Hepatic stellate cell (primary cell): ENCODE data around the gene ANKRD34A.
A peak's percentile ranks its signal among the peaks of the same experiment; 100 is the strongest.
"Not testable (repeated sequence)": the region's sequence is repeated elsewhere in the genome, so short reads cannot be mapped to it uniquely, and the experiment has no call there.

Source experiments
- DNase-seq: peaks from one replicate; pipeline ENCODE4 v3.0.0; 2011; ENCODE audit warnings: low spot score

ANKRD34A gene

DNA sequence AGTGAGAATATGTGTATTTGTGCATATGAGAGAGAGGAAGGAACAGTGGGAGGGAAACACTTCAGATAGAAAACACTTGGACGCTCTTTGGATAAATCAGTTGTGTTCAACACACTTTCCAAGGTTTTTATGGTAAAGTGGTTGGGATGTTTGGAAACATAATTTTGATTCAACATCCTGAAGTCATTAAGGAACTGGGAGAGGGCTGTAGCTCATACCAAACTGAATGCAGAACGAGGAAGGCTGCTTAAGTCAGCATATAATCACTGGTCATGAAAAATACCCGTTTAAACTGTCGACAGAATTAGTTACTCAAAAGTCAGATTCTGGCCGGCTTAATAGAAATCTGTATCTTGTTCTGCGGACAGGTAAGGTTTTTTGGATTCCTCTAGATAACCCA lies 21.5 kb downstream of the ANKRD34A start:
- DNase-seq, result no peak

DNA sequence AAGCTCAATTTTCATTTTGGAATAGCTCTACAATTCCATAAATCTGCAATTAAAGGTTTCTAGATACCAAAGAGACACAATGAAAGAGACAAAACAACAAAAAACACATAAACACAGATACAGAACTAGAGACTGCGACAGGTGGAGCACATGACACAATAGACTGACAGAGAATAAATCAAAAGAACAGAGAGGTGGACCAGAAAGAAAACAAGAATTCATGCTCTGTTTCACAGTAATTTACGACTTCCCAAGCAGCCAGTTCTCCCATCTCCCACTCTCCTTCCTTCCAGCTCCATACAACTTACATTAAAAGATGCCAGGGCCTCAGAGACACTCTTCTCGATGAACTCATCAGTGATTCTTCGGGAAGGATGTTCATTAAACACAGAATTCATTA lies 22.0 kb downstream of the ANKRD34A start:
- no peak for DNase-seq

DNA sequence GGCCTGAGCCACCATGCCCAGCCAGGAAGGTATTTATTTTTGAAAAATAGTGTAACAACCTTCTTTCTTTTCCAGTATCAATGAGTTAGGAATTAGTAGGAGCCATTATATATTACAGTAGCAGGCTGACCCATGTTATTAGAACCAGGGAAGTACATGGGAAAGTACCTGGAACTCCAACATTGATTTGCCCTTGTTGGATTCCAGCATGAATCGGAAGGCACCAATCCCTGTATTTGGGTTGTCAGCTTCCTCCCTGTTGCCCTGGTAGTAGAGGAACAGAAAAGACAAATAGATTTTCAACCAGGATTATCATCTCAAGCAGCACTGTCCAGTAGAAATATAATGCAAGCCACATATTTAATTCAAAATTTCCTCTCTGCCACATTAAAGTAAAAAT lies 26.9 kb downstream of the ANKRD34A start:
- DNase-seq, result no peak

DNA sequence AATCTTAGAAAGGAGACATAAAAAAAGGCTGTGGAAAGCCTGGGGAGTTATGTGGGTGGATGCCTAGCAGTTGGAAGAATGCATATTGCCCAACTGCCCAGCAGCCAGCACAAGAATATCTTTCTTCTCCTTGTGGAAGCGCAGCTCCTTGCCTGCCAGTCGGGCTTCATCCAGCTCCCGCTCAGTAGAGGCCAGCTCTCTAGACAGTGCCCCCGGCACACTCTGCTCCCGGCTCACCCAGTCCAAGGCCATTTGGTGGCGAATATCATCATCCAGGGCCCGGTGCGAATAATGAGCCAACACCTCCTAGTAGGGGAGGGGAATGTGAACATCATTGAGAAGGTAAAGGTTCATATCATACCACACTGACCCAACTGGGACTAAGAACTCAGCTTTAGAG lies 28.1 kb downstream of the ANKRD34A start:
- DNase-seq, result no peak

DNA sequence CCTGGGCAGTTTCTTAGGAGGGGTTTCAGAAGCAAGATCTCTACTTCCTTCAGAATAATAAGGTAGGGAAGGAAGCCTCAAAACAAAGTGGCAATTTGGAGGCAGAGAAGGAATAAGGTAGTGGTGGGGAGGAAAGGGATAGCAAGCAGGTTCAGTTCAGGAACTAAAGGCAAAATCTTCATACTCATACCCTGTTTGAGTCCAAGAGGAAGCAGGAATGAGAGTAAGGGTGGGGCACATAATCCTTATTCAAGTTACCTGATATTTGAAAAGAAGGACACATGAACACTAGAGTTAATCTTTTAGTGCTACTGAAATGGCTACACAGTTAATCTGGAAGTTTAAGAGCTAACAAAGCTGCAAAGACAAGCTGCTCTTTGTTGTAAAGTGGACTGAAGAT lies 28.7 kb downstream of the ANKRD34A start:
- DNase-seq, result no peak

DNA sequence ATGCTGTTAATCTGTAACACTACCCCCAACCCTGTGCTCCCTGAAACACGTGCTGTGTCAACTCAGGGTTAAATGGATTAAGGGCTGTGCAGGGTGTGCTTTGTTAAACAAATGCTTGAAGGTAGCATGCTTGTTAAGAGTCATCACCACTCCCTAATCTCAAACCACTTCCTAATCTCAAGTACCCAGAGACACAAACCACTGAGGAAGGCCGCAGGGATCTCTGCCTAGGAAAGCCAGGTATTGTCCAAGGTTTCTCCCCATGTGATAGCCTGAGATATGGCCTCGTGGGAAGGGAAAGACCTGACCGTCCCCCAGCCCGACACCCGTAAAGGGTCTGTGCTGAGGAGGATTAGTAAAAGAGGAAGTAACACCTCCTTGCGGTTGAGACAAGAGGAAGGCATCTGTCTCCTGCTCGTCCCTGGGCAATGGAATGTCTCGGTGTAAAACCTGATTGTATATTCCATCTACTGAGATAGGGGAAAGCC lies 31.8 kb downstream of the ANKRD34A start:
- not testable (repeated sequence) for DNase-seq

DNA sequence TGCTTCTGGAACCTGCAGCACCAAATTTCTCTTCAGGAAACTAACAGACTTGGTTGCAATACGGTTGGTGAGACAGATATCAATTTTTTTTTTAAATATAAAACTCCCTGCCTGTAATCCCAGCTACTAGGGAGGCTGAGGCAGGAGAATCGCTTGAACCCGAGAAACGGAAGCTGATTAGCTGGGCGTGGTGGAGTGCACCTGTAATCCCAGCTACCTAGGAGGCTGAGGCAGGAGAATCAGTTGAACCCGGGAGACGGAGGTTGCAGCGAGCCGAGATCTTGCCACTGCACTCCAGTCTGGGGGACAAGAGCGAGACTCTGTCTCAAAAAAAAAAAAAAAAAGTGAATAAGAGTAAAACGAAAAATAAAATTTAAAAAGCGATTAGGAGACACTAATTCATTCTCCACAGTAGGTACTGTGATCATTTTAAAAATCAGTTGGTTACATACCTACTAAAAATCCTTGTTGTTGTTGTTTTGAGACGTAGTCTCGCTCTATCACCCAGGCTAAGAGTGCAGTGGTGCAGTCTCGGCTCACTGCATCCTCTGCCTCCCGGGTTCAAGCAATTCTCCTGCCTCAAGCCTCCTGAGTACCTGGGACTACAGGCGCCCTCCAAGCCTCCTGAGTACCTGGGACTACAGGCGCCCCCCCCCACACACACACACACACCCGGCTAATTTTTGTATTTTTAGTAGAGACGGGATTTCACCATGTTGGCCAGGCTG lies 36.3 kb downstream of the ANKRD34A start:
- DNase-seq, result no peak

DNA sequence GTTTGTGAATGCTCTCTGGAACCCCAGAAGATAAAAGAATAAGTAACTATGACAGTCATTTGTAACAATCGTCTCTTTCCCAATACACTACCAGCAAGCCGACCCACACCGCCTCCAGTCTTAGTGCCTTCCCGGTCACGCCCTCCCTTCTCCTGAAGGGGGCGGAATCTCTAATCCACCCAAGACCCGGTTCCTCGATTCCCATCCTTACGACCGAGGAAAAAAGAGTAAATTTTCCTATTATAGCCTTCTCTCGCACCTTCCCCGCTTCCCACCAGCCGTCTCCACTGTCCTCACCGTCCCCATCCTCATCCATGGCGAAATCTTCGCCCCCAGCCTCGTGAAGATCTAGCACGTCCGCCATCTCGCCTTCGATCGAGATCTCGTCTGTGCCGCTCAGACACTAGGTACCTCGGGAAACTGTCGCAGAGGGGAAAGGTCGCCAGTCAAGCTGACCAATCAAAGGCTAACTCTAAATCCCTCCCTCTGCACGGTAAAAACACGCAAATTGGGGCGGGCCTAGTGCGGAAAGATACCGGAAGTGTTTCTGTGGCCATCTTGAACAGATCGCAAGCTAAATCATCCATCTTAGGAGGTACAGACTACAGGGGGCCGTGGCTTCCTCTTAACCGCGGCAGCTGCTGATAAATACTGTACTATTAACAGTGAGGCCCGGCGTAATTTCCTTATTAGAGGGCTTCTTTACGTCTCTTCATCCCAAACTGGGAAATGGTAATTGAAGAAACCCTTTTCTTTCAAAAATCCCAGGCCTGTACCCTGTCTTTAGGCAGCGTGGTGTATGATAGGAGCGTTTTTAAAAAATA lies 37.1 kb downstream of the ANKRD34A start, which contains the start of gene RBM8A:
Gene RBM8A (minus strand): TSS at position 422 of the 824 bp plus-strand sequence. CDS start 58 bp downstream, at position 364.
- DNase-seq, result peak; percentile 88

DNA sequence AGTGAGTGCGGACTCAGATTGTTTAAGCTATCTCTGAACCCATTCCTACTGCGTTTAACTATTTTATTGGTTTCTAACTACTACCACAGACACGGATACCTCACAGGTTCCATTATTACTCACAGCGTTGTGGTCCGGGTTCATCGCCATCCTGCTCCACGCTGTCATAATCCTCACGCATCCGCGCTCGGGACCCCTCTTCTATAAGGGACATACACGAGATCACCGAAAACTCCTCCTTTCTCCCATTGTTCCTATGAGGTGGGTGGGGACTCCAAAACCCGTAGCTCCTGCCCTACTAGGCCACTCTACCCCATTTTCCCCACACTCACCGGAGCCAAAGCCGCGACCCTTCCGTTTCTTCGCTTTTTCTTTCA lies 37.7 kb downstream of the ANKRD34A start:
- no peak for DNase-seq

DNA sequence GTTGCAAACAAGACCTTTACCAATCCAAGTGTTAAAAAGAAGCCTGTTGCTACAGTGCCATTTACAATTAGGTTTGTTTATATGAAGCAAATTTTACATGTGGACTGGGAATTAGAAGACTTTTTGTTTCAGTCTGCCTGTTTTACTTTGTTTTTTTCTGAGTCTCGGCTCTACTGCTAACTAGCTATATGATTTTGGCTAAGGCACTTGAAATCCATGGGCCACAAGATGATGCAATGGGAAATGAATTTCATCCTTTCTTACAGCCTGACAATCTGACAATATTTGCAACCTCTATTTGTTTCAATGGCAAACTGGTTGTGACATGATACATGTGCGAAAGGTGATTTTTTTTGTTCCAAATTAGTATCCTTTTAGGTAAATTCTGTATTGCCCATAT lies 42.1 kb downstream of the ANKRD34A start:
- DNase-seq, result no peak

DNA sequence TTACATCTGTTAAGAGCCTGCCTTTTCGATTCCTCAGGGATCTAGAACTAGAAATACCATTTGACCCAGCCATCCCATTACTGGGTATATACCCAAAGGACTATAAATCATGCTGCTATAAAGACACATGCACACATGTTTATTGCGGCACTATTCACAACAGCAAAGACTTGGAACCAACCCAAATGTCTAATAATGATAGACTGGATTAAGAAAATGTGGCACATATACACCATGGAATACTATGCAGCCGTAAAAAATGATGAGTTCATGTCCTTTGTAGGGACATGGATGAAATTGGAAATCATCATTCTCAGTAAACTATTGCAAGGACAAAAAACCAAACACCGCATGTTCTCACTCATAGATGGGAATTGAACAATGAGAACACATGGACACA lies 44.1 kb downstream of the ANKRD34A start:
- not testable (repeated sequence) for DNase-seq

DNA sequence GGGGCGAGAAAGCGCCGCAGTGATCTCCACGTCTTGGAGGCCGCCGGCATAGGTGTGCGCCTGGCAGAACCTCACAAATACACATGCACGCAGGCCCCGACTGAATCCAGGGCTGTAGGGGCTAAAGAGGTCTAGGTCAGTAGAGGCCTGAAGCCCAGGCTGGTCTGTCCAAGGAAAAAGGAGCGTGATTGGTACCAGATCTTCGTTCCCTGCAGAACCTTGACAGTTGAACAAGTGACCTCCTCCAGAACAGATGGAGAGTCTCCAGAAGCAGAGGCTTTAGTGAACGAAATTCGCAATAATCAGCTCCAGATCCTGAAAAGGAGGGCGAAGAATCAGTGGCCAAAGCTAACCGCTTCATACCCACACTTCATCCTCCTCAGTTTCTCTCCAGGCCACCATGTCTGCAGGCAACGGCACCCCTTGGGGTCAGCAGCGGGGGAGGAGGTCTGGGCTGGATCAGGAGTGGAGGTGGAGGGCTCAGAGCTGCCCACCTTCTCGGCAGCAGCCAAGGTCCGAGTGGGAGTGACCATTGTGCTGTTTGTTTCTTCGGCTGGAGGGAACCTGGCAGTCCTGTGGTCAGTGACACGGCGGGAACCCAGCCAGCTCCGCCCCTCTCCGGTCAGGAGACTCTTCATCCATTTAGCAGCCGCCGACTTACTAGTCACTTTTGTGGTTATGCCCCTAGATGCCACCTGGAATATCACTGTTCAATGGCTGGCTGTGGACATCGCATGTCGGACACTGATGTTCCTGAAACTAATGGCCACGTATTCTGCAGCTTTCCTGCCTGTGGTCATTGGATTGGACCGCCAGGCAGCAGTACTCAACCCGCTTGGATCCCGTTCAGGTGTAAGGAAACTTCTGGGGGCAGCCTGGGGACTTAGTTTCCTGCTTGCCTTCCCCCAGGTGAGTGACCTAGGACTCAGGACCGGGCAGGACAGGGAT lies 45.1 kb downstream of the ANKRD34A start:
- DNase-seq, result peak; percentile 47

DNA sequence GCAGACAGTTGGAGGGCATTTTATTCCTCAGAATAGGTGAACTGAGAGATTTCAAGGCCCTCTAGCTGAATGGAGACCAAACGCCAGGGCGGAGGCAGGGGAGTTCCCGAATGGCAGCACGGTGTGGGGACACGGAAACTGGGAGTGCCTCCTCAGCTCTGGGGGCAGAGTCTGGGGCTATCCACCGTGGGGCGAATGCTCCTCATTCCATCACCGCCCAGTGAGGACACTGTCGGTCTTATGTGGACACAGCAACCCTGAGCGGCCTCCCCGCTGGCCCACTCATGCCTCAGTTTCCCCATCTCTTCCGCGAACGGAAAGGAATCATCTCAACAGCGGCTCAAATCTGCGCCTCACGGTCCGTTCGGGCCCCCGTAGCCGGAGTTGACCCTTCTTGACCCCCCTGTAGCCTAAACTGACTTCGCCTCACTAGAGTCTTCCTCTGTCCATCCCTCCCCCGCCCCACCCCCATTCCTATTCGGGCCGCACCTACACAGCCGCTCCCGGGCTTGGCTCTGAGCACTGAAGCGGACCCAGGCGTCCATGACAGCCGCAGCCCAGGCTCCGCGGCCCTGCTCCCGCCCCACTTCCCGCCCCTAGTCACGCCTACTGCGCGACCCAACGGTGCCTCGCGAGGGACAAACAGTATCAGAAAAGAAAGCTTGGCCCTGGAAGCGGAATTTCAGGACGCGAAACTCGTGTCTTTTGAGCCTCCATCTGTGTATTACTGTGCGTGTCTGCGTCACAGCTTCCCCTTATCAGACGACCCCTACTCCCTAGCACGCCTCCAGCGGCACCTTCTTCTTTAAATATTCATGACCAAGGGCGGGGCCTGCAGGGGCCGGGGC lies 46.0 kb downstream of the ANKRD34A start, which contains the start of gene PEX11B:
Gene PEX11B (minus strand): TSS at position 574 of the 848 bp plus-strand sequence. CDS start 29 bp downstream, at position 545.
- DNase-seq, result peak; percentile 82

DNA sequence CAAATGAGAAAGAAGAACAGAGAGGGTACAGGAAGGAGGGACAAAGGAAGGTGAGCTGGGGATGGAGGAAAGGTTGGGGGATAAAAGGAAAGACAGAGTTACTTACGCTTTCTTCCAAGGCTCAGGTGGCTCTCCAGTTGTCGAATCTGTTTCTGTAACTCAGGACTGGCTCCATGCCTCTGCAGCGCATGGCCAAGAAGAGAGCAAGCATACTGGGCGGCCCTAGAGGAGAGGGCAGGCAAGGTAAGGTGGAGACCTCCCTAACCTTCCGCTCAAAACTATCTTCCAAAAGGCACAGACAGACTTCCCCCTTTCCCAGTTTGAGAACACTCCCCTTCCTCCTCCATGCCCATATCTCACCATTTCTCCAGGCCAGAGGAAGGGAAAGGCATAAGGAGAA lies 46.8 kb downstream of the ANKRD34A start:
- no peak for DNase-seq

DNA sequence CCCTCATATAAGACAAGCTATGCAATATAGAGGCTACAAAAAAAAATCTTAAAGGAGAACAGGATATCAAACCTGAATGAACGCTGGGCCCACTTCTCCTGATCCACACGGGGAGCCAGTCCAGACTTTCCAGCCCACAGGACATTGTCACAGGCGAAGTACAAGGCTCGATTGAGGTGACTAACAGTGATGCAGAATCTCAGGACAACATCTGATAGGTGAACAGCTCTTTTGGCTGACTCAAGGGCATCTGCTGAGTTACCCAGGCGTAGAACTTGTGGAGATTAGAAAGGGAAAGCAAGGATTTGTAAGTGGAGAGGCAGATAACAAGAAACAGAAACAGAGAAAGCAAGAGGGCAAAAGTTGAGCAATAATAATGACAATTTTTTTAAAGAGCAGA lies 47.6 kb downstream of the ANKRD34A start:
- DNase-seq, result no peak

DNA sequence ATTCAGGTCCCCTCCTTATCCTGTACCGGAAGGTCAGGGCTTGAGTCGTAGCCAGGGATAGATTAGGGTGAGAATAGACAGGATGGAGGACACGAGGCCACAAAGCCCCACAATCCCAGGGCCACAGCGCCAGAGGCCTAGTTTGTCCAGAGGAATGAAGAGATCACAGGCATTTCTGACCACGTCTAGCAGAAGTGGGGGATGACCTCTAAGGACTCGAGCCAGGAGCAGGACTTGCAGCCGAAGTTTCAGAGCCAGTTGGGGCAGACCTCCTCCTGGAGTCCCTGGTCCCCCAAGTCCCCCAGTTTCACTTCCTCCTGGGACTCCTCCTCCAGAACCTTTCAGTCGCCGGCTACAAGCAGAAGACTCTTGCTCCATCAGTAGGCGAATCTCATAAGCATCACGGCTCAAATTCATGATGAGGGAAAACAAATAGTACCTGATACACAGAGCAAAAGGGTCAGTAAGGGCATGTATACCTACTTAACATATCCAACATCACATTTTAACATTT lies 52.2 kb downstream of the ANKRD34A start:
- DNase-seq, result no peak
